Duodenal mucosa (tissue), 2 donors: Measurements from ENCODE around the gene EGFLAM.

ENCODE experiments used
- H3K27ac ChIP-seq: one replicate; pipeline ENCODE4 v1.7.0; 2013; ENCODE audit warnings: low read depth, low read length
- H3K27me3 ChIP-seq, 2 donors: one replicate each; pipeline ENCODE4 v1.7.0; 2013; ENCODE audit warnings: low read length in 2 of 2, control low read depth in 1 of 2; ENCODE audit not compliant: insufficient read depth in 2 of 2, control insufficient read depth in 1 of 2
- H3K36me3 ChIP-seq, 2 donors: one replicate each; pipeline ENCODE4 v1.7.0; 2013; ENCODE audit warnings: low read length in 2 of 2, control low read depth in 1 of 2; ENCODE audit not compliant: insufficient read depth in 2 of 2, control insufficient read depth in 1 of 2
- H3K4me1 ChIP-seq, 2 donors: one replicate each; pipeline ENCODE4 v1.7.0; 2013; ENCODE audit warnings: low read length in 2 of 2, control low read depth in 1 of 2; ENCODE audit not compliant: insufficient read depth in 2 of 2, control insufficient read depth in 1 of 2
- H3K4me3 ChIP-seq, 2 donors: one replicate each; pipeline ENCODE4 v1.7.0; 2013; ENCODE audit warnings: low read length in 2 of 2, low read depth in 1 of 2
- H3K9ac ChIP-seq, 2 donors: one replicate each; pipeline ENCODE4 v1.7.0; 2013; ENCODE audit warnings: low read length in 2 of 2, low read depth in 1 of 2
- H3K9me3 ChIP-seq, 2 donors: one replicate each; pipeline ENCODE4 v1.7.0; 2013; ENCODE audit warnings: low read length in 2 of 2, control low read depth in 1 of 2; ENCODE audit not compliant: control insufficient read depth in 1 of 2

The EGFLAM gene

GRCh38 chr5:38462976-38463633 is 204.7 kb downstream of the EGFLAM start:
- no peak overlapping the region for H3K4me3 ChIP-seq
- H3K9me3 ChIP-seq = no peaks in the 10 kb centered on the region
- H3K27ac ChIP-seq = no peak overlapping the region
- H3K4me1 ChIP-seq = peaks cover under 1 to 4% of the 10 kb centered on the region in 2 donors
- peaks cover 0 to 9% of the 10 kb centered on the region in 2 donors for H3K27me3 ChIP-seq
- H3K36me3 ChIP-seq = no peaks in the 10 kb centered on the region
- H3K9ac ChIP-seq = no peak overlapping the region

- Histone ChIP-seq H3K27ac (no peak overlapping the region), H3K9ac (no peak overlapping the region), H3K4me3 (no peak overlapping the region), H3K36me3 (no peaks in the 10 kb centered on the region), H3K4me1 (peaks cover 7 to 11% of the 10 kb centered on the region in 2 donors), H3K9me3 (no peaks in the 10 kb centered on the region), H3K27me3 (peaks cover 0 to 9% of the 10 kb centered on the region in 2 donors)
These were observed 205.5 kb downstream of the EGFLAM start for GRCh38 chr5:38463634-38464521.

DNA sequence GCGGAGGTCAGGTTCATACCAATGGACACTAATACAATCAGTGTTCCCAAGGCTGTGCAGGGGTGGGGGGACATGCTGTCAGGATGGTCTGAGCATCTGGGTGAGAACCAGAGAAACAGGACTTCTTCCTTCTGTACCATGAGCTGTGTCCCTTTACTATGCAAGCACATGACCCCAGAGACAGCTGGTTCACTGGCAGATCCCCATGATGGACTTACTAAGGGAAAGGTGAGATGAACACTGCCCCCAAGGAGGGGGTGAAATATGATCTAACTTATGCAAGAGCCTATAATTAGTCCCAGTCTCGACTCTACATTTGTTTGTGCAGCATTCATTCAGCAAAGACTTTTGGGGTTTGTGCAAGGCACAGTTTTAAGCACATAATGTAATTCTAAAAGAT is 206.7 kb downstream of the EGFLAM start:
- Histone ChIP-seq H3K4me3 (no peak overlapping the region), H3K9ac (no peak overlapping the region), H3K9me3 (no peaks in the 10 kb centered on the region), H3K27me3 (peaks cover 0 to 8% of the 10 kb centered on the region in 2 donors), H3K36me3 (no peaks in the 10 kb centered on the region), H3K27ac (no peak overlapping the region), H3K4me1 (peaks cover 7 to 14% of the 10 kb centered on the region in 2 donors)

- Histone ChIP-seq H3K9ac (no peak overlapping the region), H3K27ac (no peak overlapping the region), H3K4me1 (peaks cover 7 to 14% of the 10 kb centered on the region in 2 donors)
These were observed 207.5 kb downstream of the EGFLAM start for GRCh38 chr5:38465702-38466423.

GRCh38 chr5:38466424-38467189 is 208.2 kb downstream of the EGFLAM start:
- Histone ChIP-seq H3K4me1 (peaks cover 7 to 14% of the 10 kb centered on the region in 2 donors), H3K9me3 (no peaks in the 10 kb centered on the region), H3K27me3 (peaks cover 0 to 6% of the 10 kb centered on the region in 2 donors), H3K4me3 (no peak overlapping the region), H3K27ac (peak overlapping the region; percentile 51), H3K9ac (no peak overlapping the region), H3K36me3 (no peaks in the 10 kb centered on the region)

More at GRCh38 chr5:38465702-38466423, 207.5 kb downstream of the EGFLAM start:
- Histone ChIP-seq H3K27me3 (peaks cover 0 to 6% of the 10 kb centered on the region in 2 donors), H3K4me3 (no peak overlapping the region), H3K36me3 (no peaks in the 10 kb centered on the region), H3K9me3 (no peaks in the 10 kb centered on the region)

- Histone ChIP-seq H3K9me3 (no peaks in the 10 kb centered on the region), H3K4me1 (peaks cover 7 to 14% of the 10 kb centered on the region in 2 donors), H3K4me3 (no peak overlapping the region), H3K36me3 (no peaks in the 10 kb centered on the region), H3K27me3 (peaks cover 0 to 6% of the 10 kb centered on the region in 2 donors), H3K9ac (no peak overlapping the region), H3K27ac (peak overlapping the region; percentile 51)
These were observed 209.1 kb downstream of the EGFLAM start for GRCh38 chr5:38467353-38468040.

GRCh38 chr5:38468202-38468673 is 209.9 kb downstream of the EGFLAM start:
- no peak overlapping the region for H3K9ac ChIP-seq
- H3K27me3 ChIP-seq = peaks cover 2 to 6% of the 10 kb centered on the region in 2 donors
- H3K36me3 ChIP-seq = no peaks in the 10 kb centered on the region
- H3K27ac ChIP-seq = peak overlapping the region; percentile 50
- H3K4me3 ChIP-seq = no peak overlapping the region
- H3K9me3 ChIP-seq = no peaks in the 10 kb centered on the region
- peaks cover 7 to 14% of the 10 kb centered on the region in 2 donors for H3K4me1 ChIP-seq

DNA sequence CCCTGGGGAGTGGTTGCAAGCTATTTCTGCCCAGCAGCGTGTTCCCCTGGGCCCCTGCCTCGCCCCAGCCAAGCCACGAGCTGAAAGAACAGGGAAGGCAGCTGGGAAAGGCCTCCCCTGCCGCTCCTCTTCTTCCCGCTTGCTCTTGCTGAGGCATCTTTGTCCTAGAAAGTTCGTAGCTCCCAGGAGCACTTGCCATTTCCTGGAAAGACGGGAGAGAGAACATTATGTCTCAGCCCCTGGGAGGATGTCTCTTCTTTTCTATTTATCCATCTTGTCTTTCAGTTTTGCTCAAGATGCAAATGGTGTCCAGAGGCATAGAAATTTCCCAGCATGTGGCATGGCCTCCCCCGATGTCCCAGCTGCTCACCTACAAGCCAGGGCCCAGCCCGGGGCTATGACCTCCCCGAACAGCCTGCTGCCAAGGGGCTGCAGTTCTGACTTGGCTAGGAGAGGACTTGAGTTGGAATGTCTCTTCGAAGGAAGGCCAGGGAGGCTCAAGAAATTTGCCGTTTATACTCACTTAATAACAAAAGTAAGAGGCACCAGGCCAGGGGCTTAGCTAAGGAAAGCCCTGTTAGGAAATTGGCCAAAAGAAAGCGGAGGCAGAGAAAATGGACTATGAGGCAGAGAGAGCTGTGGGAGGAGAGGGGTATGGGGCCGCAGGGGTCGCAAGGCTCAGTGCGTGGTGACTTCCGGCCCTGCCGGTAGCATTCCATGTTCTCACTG is 210.8 kb downstream of the EGFLAM start:
- Histone ChIP-seq H3K27ac (no peak overlapping the region), H3K4me1 (peaks cover 7 to 14% of the 10 kb centered on the region in 2 donors)

More for the DNA sequence above, 210.8 kb downstream of the EGFLAM start:
- Histone ChIP-seq H3K9ac (no peak overlapping the region), H3K27me3 (peaks cover 0 to 4% of the 10 kb centered on the region in 2 donors), H3K9me3 (no peaks in the 10 kb centered on the region), H3K36me3 (no peaks in the 10 kb centered on the region), H3K4me3 (no peak overlapping the region)
